CD4-positive, alpha-beta T cell treated with Interferon alpha-2 for 1 hour (primary cell): ENCODE data around the gene ADAM11.
"Not testable (repeated sequence)": the region's sequence is repeated elsewhere in the genome, so short reads cannot be mapped to it uniquely, and the experiment has no call there.

ENCODE experiments used
- DNase-seq, 2 donors: peaks; one replicate each; pipeline ENCODE4 v3.0.0-alpha.2; 2020 to 2022

The ADAM11 gene

GRCh38 chr17:44758414-44759085, at the start of gene ADAM11:
TSS of gene ADAM11 (plus strand) at chr17:44758988. CDS start at chr17:44759200, 212 bp downstream.
- DNase-seq = no peak

DNA sequence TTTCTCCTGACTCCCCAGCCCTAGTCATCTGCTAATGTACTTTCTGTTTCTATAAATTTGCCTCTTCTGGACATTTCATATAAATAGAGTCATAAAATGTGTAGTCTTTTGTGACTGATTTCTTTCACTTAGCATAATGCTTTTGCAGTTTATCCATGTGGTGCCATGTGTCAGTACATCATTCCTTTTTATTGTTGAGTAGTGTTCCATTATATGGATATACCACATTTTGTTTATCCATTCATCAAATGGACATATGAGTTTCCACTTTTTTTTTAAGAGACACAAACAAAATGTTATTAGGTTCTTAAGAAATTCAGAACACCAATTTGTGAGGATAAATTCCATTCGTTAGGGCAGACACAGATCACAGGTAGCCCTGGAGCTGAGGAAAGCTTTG, 39.3 kb upstream of the ADAM11 start:
- DNase-seq = no peak

GRCh38 chr17:44722254-44722653, 36.5 kb upstream of the ADAM11 start:
- DNase-seq = no peak

DNA sequence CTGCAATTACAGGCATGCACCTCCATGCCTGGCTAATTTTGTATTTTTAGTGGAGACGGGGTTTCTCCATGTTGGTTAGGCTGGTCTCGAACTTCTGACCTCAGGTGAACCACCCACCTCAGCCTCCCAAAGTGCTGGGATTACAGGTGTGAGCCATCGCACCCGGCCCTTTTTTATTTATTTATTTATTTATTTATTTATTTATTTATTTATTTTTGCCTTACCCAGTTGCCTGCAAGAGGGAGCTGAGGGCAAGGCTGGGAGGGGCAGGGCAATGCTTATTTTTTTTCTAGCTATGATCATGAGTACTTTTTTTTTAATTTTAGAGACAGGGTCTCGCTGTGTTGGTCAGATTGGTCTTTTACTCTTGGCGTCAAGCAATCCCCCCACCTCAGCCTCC, 32.7 kb upstream of the ADAM11 start:
- not testable (repeated sequence) for DNase-seq

GRCh38 chr17:44733753-44734152, 25.0 kb upstream of the ADAM11 start:
- DNase-seq = no peak

DNA sequence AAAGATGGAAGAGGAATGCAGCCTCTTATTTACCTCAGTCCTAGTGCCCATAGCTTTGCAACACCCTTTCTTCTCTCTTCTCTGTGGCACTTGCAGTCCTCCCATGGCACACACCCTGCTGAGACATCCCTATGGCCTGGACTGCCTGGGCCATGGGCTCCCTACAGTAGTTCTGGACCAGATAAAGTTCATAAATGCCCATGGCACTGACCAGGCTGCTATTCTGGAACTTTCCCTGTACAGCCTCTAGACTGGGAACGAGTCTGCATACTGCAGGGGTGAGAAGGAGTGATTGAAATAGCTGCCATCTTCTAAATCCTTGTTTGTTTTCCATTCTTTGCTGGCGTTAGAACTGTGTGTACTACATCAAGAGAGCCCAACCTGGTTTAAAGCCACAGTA, 24.5 kb upstream of the ADAM11 start:
- DNase-seq = no peak

GRCh38 chr17:44736551-44737240, 22.1 kb upstream of the ADAM11 start:
- no peak for DNase-seq

DNA sequence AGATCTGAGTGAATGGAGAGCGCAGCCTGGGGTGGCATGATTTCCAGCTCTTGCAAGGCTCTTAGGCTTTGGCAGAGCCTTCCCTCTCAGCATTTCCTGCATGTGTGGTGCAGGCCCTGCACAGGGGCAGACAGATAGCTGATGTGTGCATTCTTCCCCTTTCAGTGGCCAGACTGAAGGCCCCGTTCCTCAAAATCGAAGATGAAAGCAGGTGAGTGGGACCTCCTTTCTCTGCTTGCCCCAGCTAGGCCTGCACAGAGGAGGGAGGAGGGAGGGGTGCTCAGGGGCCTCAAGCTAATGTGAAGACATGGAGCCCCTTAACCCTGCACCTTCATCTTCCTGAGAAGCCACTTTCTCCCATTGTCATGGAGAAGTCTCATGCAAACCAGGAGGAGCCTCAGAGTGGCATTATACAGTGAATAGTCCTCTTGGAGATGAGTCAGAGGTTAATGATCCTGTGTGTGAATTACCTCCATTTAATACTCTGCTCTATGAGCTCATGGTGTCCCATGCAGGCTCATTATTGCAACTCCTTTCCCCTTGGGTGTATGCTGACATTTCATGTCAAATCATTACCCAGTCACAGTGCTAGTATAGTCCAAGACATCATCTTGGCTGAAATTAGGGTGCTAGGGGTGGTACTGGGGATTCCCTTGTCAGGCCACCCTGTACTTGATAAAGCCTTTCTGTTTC, 20.4 kb upstream of the ADAM11 start:
- no peak for DNase-seq

DNA sequence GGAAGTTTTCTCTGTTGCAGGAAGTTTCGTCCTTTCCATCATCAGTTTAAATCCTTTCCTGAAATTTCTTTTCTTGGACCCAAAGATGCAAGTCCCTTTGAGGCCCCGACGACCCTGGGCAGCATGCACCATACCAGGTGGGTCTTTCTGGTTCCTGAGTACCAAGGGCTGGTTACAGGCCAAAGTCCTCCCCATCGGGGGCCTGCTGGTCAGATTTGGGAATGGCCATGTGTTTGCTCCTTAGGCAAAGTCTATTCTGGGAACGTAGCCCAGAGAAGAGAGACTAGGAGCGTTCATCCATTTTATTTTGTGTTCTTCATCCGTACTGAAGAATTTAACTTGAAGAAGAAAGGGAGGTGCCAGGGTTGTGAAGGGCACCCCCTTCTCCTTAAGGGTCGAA, 17.5 kb upstream of the ADAM11 start:
- DNase-seq = no peak

DNA sequence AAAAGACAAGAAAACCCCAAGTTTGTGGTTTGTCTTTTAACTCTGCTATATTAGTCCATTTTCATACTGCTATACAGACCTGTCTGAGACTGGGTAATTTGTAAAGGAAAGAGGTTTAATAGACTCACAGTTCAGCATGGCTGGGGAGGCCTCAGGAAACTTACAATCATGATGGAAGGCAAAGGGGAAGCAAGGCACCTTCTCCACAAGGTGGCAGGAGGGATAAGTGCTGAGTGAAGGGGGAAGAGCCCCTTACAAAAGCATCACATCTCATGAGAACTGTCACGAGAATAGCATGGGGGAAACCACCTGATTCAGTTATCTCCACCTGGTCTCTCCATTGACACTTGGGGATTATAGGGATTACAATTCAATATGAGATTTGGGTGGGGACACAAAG, 13.5 kb upstream of the ADAM11 start:
- DNase-seq = no peak

- DNase-seq = not testable (repeated sequence)
Measured at GRCh38 chr17:44745738-44746137, 13.1 kb upstream of the ADAM11 start.

GRCh38 chr17:44747566-44747965, 11.2 kb upstream of the ADAM11 start:
- DNase-seq = no peak

DNA sequence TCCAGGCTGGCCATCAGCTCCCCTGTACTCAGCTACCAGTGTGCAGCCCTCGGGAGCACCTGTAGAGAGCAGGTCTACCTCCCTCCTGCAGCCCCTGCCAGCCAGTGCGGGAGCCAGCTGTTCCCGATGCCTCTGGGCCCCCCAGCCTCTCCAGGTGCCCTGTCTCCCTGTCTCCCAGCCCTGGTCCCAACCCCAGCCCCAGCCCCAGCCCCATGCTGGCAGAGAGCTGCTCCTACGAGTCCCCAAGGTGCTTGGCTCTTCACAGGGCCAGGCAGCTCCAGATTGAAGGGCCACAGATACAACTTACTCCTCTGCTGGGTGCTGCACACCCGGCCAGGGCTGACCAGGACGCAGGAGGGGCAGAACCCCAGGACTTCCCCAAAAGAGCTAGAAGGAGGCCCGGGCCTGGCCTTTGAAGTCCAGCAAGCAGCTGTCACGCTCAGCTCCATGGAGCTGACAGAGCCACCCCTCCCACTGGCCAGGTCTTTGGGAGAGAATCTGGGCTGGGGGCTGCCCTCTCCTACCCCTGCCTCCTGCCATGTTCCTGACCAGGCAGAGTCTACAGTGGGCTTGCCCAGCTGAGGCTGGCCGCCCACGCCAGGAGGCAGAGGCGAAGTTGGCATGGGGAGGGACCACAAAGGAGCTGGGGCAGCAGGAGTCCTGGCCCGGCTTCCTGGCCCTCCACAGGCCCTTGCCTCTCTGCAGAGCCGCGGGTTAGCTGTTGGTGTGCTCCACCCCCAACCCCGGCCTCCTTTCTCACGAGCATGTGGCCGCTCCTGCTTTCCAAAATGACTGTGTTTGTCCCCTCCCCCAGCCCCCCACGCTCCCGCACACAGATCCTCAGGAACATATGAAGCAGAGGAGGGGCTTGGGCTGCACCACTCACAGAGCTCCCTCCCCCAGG, 9.5 kb upstream of the ADAM11 start:
- DNase-seq = no peak

DNA sequence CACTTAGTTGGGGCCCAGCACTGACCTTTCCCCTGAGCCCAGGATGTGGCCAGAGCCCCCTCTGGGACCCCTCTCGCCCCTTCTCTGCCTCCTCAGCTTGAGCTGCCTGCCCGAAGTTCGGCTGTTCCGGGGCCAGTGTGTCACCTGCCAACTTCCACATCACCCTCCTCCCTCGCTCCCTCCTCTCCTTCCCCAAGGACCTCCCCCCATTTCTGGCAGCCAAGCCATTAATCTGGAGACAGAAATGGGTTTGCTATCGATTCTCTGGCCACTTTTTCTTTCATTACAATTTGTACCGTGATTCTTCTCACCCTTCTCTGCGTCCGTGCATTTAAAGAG, 8.8 kb upstream of the ADAM11 start:
- no peak for DNase-seq

DNA sequence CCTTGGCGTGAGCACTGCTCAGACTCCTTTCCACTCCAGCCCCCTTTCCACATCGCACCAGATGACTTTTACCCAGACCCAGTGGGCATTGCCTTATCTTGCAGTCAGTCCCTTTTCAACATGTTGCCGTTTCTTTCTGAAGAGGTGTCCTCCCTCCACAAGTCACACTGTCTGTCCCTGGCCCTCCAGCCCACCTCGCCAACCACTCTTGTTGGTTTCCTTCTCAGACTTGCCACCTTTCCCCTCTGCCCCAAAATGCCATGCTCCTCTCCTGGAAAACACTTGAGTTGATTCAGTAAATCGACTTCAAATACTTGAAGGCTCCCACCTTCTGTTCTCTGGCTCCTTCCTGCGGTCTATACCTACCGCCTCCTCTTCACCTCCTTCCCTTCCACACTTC, 7.5 kb upstream of the ADAM11 start:
- no peak for DNase-seq

DNA sequence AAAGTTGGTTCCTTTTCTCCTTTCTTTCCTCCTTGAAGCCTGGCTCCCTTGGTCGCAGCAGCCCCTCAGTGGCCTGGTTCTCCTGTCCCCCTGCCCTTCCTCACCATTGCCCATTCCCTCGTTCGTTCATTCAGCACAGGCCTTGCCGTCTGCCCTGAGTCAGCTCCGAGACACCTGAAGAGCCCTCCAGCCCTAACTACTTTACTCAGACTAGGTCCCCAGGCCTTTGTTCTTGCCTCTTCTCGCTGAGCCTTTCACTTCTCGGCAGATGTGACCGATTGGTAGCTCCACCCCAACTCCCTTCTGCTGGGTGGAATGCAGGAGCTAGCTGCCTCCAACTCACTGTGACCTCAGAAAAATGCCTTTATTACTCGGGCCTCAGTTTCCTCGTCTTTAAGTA, 7.0 kb upstream of the ADAM11 start:
- no peak for DNase-seq

DNA sequence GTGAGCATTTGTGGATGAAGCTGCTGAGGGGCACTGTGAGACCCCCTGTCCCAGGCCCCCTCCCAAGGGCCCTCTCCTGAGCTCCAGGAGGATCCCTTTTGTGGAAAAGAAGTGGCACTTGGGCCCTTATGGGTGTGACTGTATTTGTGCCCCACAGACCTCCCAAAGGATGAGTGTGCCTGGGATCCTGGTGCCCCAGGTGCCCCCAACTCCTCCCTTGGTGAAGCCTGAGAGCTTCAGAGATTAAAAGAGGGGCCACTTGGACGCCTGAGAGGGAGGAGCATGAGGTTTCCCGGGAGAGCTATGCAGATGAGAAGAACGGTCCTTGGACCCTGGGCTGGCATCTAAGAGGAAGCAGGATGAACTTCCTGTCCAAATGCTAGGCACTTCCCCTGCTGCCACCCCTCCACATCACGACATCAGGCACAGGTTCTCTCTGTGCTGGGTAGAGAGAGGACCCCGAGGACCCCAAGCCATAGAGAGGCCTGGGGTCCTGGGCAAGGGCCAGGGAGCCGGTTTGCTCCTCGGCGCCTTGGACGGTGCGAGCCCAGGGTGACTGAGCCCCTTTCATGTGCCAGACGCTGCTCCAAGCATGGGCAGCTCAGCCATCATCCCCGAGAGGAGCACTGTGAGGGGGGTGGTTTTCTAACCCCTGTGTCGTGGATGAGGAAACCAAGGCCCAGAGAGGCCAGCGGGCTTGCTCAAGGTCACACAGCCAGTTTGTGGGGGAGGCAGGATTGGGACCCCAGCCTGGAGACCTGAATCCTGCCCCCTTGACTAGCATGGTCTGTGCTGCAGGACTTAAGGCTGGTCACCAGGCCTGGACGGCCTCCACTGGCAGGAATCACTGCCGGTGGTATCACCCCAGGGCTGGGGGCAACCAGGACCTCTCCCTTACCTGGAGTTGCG, 5.6 kb upstream of the ADAM11 start:
- no peak for DNase-seq

DNA sequence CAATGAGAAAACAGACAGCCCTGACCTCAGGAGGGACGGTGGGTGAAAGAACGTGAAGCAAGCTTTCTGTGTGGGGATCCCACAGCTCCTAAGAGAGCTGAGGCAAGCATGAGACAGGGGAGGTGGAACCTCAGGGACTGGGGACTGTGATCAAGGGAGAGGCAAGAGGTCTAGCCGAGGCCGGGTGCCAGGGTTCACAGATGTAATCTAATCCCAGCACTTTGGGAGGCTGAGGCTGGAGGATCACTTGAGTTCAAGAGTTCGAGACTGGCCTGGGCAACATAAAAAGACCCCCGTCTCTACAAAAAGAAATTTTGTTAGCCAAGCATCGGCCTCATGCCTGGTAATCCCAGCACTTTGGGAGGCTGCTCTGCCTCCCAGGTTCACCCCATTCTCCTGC, 4.5 kb upstream of the ADAM11 start:
- DNase-seq = no peak

GRCh38 chr17:44755180-44755579, 3.6 kb upstream of the ADAM11 start:
- DNase-seq = not testable (repeated sequence)

DNA sequence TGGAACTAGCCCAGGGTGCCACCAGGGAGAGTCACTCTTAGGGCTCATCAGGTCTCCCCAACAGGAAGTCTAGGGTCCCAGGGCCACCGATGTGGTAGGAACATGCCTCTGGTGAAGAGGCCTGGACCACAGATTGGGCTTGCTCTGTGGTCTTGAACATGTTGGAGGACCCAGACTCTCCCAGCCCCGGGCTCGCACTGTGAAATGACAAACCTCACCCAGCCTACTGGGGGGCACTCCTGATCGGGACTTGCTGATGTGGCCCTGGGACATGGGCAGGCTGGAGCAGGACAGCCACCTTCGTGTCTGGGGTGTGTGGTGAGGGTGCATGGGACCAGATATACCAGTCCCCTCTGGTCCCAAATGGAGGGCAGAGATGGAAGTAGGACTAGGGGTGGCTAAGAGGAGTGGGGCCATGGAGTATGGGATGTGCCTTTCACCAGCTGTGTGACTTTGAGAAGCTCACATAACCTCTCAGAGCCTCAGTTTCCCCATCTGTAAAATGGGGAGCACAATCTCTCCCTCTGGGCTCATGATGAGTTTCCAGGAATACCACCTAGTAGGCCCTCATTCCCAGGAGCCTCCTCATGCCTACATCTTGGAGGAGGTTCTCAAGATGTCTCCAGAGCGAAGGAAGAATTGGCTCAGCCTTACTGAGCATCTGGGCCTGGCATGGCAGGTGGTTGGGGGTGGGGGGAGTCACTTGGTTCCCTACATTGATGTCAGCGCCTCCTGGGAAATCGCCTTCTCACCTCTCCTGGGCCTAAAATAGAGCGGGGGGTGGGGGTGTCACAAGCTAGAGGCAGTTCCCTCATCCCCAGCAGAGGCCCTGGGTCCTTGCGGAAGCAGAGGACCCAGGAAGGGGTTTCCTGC, 1.5 kb upstream of the ADAM11 start:
- DNase-seq = no peak

- no peak for DNase-seq
Measured at GRCh38 chr17:44757918-44758413, 822 bp upstream of the ADAM11 start.
